HepG2 (cell line): ENCODE measurements around the gene ARMH1. TPM values are rescaled to one million over a fixed set of nuclear protein-coding genes. Genes with fewer than 3 reads are reported as not detected.

Source experiments
- AKNA ChIP-seq: sonication (generic); formaldehyde crosslinking; IDR thresholded peaks from 2 replicates; pipeline ENCODE4 v1.4.0; 2020; ENCODE audit warnings: missing genetic modification reagents, borderline replicate concordance
- DR1 ChIP-seq: sonication (generic); formaldehyde crosslinking; IDR thresholded peaks from 2 replicates; pipeline ENCODE4 v1.8.0; 2021; ENCODE audit warnings: mild to moderate bottlenecking, missing genetic modification reagents, inconsistent platforms
- EED ChIP-seq: sonication (generic); formaldehyde crosslinking; IDR thresholded peaks from 2 replicates; pipeline ENCODE4 v1.5.0; 2020; ENCODE audit warnings: mild to moderate bottlenecking, missing genetic modification reagents
- FOXO4 ChIP-seq: sonication (generic); formaldehyde crosslinking; conservative IDR thresholded peaks from 2 replicates; pipeline ENCODE4 v1.8.1; 2023; ENCODE audit warnings: missing genetic modification reagents
- GABPB1 ChIP-seq: IDR thresholded peaks from 2 replicates; pipeline ENCODE4 v1.6.1; 2016; ENCODE audit warnings: mild to moderate bottlenecking, missing genetic modification reagents, moderate library complexity, missing compliant biosample characterization
- JUN ChIP-seq: sonication (generic); formaldehyde crosslinking; IDR thresholded peaks from 2 replicates; pipeline ENCODE4 v1.4.0; 2020; ENCODE audit warnings: mild to moderate bottlenecking, missing genetic modification reagents
- JUND ChIP-seq: sonication (generic); formaldehyde crosslinking; IDR thresholded peaks from 2 replicates; pipeline ENCODE4 v1.8.0; 2022; ENCODE audit warnings: mild to moderate bottlenecking, missing genetic modification reagents
- NRL ChIP-seq: sonication (generic); formaldehyde crosslinking; IDR thresholded peaks from 2 replicates; pipeline ENCODE4 v1.5.0; 2020; ENCODE audit warnings: missing genetic modification reagents, mild to moderate bottlenecking, moderate library complexity, borderline replicate concordance
- PBX3 ChIP-seq: sonication (generic); formaldehyde crosslinking; IDR thresholded peaks from 2 replicates; pipeline ENCODE4 v1.8.1; 2023; ENCODE audit warnings: missing genetic modification reagents, inconsistent platforms, borderline replicate concordance
- RFX1 ChIP-seq: fragments of 450-650 bp; IDR thresholded peaks from 2 replicates; pipeline ENCODE4 v1.6.1; 2017
- RFXAP ChIP-seq: sonication (generic); formaldehyde crosslinking; IDR thresholded peaks from 2 replicates; pipeline ENCODE4 v1.4.0; 2020; ENCODE audit warnings: missing genetic modification reagents, borderline replicate concordance
- SMAD9 ChIP-seq: sonication (generic); formaldehyde crosslinking; IDR thresholded peaks from 2 replicates; pipeline ENCODE4 v1.5.1; 2020; ENCODE audit warnings: mild to moderate bottlenecking, missing genetic modification reagents
- SNAI1 ChIP-seq: sonication (generic); formaldehyde crosslinking; IDR thresholded peaks from 2 replicates; pipeline ENCODE4 v1.5.0; 2020; ENCODE audit warnings: mild to moderate bottlenecking, missing genetic modification reagents, borderline replicate concordance
- SP5 ChIP-seq: IDR thresholded peaks from 2 replicates; pipeline ENCODE4 v1.6.1; 2016; ENCODE audit warnings: low read depth, borderline replicate concordance
- ZBTB34 ChIP-seq: sonication (generic); formaldehyde crosslinking; IDR thresholded peaks from 2 replicates; pipeline ENCODE4 v1.8.0; 2022; ENCODE audit warnings: mild to moderate bottlenecking, missing genetic modification reagents
- ZNF205 ChIP-seq: IDR thresholded peaks from 2 replicates; pipeline ENCODE4 v1.6.1; 2018; ENCODE audit warnings: missing biosample characterization, missing genetic modification reagents
- ZNF883 ChIP-seq: sonication (generic); formaldehyde crosslinking; IDR thresholded peaks from 2 replicates; pipeline ENCODE4 v1.5.1; 2020; ENCODE audit warnings: mild to moderate bottlenecking, missing genetic modification reagents; ENCODE audit errors: not compliant biosample characterization
- ZSCAN30 ChIP-seq: sonication (generic); formaldehyde crosslinking; IDR thresholded peaks from 2 replicates; pipeline ENCODE4 v1.5.0; 2020; ENCODE audit warnings: mild to moderate bottlenecking, missing genetic modification reagents
- polyA plus RNA-seq, 8 experiments: library from polyadenylated mRNA; depleted of rRNA in 3 of 8; stranded (reverse) in 7 of 8; unstranded in 1 of 8; fragments of >200 nt; fragmentation: Illumina TruSeq in 4 of 8; extraction: Trizol in 4 of 8; gene quantifications; 2 replicates each; pipeline versions ENCODE4 v1.2.1 to v1.2.3, GENCODE V29; 2011 to 2016; ENCODE audit warnings: low read depth in 4 of 8, missing spikeins in 1 of 8, mixed read lengths in 1 of 8; ENCODE audit not compliant: insufficient read depth in 1 of 8
- total RNA-seq, 5 experiments: library from RNA; depleted of rRNA; stranded (reverse); fragments of >200 nt; fragmentation: Illumina TruSeq; extraction: Trizol; gene quantifications; 2 replicates each; pipeline ENCODE4 v1.2.3, GENCODE V29; 2016; ENCODE audit warnings: low read depth in 1 of 5

The ARMH1 gene
- total and polyA plus RNA-seq, 2 of the 13 experiments (the other 11 are each of a cell fraction or from before 2014, with no cell fraction given) = 0.69 TPM; not detected in 1

- TF ChIP-seq ZSCAN30 (CRISPR knock-in tag) (no peak), GABPB1 (CRISPR knock-in tag) (peak; percentile 69; the same call in 1 of the 2 replicates), JUN (CRISPR knock-in tag) (no peak; the same call in 1 of the 2 replicates), RFXAP (0 out of 2 replicates have a peak, but pooled peaks have one; percentile 42), AKNA (CRISPR knock-in tag) (no peak), SMAD9 (no peak), EED (CRISPR knock-in tag) (no peak), SNAI1 (CRISPR knock-in tag) (no peak), NRL (CRISPR knock-in tag) (no peak), RFX1 (no peak), FOXO4 (CRISPR knock-in tag) (no peak), ZNF205 (CRISPR knock-in tag) (peak; percentile 81; the same call in 1 of the 2 replicates), DR1 (no peak), JUND (CRISPR knock-in tag) (peak; percentile 93), ZBTB34 (CRISPR knock-in tag) (peak; percentile 85; the same call in 1 of the 2 replicates), SP5 (CRISPR knock-in tag) (peak; percentile 60; the same call in 1 of the 2 replicates), ZNF883 (CRISPR knock-in tag) (no peak), PBX3 (CRISPR knock-in tag) (no peak)
These were observed 7.7 kb downstream of the ARMH1 start (continued) for GRCh38 chr1:44681905-44682882.
